Gastroesophageal sphincter (tissue), 3 donors: Measurements from ENCODE around the gene CFAP99.
"Not testable (repeated sequence)": the region's sequence is repeated elsewhere in the genome, so short reads cannot be mapped to it uniquely, and the experiment has no call there.

Source experiments
- EP300 ChIP-seq: sonication (generic); formaldehyde crosslinking; IDR thresholded peaks from one replicate; pipeline ENCODE4 v1.6.1; 2017; ENCODE audit warnings: antibody characterized with exemption, mild to moderate bottlenecking
- POLR2A ChIP-seq, 2 donors: fragments of 450-650 bp; IDR thresholded peaks; one replicate each; pipeline ENCODE4 v1.6.1; 2017; ENCODE audit warnings: antibody characterized with exemption in 2 of 2, mild to moderate bottlenecking in 2 of 2, moderate library complexity in 1 of 2
- POLR2AphosphoS5 ChIP-seq: sonication (generic); formaldehyde crosslinking; IDR thresholded peaks from one replicate; pipeline ENCODE4 v1.6.1; 2017; ENCODE audit warnings: antibody characterized with exemption
- TF ChIP-seq, protein P1 (sequence below), 4 experiments: fragments of 200-600 bp in 2 of 4; fragments of 450-650 bp in 2 of 4; sonication (generic) in 1 of 4; IDR thresholded peaks; one replicate each; pipeline ENCODE4 v1.5.1; 2017 to 2019; ENCODE audit warnings: antibody characterized with exemption in 4 of 4, mild to moderate bottlenecking in 2 of 4, moderate library complexity in 2 of 4

DNA sequence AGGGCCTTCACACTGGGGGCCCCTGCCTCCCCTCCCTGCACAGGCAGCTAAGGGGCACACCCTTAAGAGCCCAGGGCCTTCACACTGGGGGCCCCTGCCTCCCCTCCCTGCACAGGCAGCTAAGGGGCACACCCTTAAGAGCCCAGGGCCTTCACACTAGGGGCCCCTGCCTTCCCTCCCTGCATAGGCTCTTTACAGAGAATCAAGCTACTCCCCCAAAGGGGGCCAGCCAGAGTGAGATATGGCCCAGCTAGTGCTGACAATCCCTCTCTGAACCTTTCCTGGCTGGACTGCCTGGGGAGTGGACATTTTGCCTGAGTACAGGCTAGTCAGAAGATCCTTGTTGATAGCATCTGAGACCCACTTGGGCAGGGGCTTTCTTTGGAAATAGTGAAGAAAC is 46.8 kb downstream of the CFAP99 start:
- TF ChIP-seq, protein P1, sequence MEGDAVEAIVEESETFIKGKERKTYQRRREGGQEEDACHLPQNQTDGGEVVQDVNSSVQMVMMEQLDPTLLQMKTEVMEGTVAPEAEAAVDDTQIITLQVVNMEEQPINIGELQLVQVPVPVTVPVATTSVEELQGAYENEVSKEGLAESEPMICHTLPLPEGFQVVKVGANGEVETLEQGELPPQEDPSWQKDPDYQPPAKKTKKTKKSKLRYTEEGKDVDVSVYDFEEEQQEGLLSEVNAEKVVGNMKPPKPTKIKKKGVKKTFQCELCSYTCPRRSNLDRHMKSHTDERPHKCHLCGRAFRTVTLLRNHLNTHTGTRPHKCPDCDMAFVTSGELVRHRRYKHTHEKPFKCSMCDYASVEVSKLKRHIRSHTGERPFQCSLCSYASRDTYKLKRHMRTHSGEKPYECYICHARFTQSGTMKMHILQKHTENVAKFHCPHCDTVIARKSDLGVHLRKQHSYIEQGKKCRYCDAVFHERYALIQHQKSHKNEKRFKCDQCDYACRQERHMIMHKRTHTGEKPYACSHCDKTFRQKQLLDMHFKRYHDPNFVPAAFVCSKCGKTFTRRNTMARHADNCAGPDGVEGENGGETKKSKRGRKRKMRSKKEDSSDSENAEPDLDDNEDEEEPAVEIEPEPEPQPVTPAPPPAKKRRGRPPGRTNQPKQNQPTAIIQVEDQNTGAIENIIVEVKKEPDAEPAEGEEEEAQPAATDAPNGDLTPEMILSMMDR (IDR thresholded peaks at IDR 0.05), result not testable (repeated sequence)
- TF ChIP-seq POLR2AphosphoS5; POLR2A (IDR thresholded peaks at IDR 0.05); EP300: not testable (repeated sequence)
